ENCODE measurements around the gene BTBD2.

The BTBD2 gene

DNA sequence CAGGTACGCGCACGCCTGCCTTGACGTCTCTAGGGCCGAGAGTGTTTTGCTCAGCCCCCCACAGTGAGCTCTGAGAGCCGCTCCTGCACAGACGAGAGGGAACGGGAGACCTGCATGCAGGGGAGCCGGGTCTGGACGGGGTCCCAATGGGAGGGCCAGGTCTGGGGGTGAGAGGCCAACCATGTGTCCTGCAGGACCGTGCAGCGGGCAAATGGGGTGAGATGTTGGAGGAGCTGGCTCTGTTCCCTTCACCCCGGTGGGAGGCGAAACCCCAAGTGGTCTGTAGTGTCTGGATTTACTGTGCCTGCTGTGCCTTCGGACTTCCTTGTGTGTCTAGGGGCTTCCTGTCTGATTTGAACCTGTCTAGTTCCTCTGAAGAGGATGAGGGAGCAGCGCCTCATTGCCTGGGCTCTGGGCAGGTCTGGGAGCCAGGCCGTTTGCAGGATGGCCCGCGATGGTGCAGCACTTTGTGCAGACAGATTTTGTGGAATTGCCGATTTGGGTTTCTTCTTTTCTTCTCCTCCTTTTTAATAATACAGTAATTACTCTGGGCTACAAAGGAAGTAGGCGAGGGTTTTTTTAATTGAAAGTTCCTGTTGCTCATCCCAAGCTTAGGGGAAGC lies 72.5 kb downstream of the BTBD2 start:
- Histone ChIP-seq H3K27me3 (no peaks in the 10 kb centered on the region), H3K4me3 (ENCODE audit: low read depth in 1 of 2, low read length in 1 of 2) (peak overlapping the region; percentile 72 to 89), H3K4me1 (ENCODE audit: control insufficient read depth in 1 of 2, insufficient read depth in 1 of 2, low read depth in 1 of 2, low read length in 1 of 2) (peaks cover 35 to 40% of the 10 kb centered on the region in 2 experiments), H3K36me3 (no peaks in the 10 kb centered on the region), H3K27ac (peak overlapping the region; percentile 100), H3K9me3 (no peaks in the 10 kb centered on the region)
- TF ChIP-seq, protein P1, sequence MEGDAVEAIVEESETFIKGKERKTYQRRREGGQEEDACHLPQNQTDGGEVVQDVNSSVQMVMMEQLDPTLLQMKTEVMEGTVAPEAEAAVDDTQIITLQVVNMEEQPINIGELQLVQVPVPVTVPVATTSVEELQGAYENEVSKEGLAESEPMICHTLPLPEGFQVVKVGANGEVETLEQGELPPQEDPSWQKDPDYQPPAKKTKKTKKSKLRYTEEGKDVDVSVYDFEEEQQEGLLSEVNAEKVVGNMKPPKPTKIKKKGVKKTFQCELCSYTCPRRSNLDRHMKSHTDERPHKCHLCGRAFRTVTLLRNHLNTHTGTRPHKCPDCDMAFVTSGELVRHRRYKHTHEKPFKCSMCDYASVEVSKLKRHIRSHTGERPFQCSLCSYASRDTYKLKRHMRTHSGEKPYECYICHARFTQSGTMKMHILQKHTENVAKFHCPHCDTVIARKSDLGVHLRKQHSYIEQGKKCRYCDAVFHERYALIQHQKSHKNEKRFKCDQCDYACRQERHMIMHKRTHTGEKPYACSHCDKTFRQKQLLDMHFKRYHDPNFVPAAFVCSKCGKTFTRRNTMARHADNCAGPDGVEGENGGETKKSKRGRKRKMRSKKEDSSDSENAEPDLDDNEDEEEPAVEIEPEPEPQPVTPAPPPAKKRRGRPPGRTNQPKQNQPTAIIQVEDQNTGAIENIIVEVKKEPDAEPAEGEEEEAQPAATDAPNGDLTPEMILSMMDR (IDR thresholded peaks at IDR 0.05) = no peak

DNA sequence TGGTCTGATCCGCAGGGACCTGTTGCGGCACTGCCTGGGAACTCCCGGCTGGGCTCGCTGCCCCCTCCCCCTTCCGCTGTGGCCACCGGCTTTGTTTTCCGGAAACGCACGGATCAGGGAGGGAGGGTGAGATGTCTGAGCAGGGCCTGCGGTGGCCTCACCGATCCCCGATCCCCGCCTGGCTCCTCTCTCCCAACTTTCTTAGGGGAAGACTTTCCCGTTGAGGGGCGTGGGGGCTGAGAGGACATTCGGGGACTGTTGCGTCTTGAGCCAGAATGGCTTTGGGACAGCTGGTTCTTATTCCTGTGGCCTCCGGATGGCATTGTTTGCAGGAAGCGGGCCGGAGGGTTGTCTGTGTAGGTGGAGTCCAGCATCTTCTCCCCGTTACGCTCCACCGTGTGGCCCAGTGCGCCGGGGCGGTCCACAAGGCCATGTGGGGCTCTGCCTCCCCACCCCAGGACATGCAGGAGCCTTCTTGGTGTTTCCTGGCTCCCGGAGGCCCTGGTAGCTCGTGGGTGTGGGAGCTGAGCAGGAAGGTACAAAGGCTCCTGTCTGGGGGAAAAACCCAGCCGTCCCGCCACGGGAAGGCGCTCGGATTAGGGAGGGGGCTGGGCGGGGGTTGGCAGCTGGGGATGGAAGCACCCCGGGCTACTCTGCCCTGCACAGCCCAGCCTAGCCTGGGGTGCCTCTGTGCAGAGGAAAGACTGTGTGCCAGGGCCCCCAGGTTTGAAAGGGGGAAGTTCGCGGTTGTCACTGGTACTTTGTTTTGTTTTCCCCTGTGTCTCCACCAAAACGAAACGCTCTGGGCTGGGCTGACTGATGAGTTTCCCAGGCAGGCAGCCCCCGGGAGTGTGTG lies 73.2 kb downstream of the BTBD2 start:
- peaks cover 35 to 40% of the 10 kb centered on the region in 2 experiments for H3K4me1 ChIP-seq (ENCODE audit: control insufficient read depth in 1 of 2, insufficient read depth in 1 of 2, low read depth in 1 of 2, low read length in 1 of 2)

DNA sequence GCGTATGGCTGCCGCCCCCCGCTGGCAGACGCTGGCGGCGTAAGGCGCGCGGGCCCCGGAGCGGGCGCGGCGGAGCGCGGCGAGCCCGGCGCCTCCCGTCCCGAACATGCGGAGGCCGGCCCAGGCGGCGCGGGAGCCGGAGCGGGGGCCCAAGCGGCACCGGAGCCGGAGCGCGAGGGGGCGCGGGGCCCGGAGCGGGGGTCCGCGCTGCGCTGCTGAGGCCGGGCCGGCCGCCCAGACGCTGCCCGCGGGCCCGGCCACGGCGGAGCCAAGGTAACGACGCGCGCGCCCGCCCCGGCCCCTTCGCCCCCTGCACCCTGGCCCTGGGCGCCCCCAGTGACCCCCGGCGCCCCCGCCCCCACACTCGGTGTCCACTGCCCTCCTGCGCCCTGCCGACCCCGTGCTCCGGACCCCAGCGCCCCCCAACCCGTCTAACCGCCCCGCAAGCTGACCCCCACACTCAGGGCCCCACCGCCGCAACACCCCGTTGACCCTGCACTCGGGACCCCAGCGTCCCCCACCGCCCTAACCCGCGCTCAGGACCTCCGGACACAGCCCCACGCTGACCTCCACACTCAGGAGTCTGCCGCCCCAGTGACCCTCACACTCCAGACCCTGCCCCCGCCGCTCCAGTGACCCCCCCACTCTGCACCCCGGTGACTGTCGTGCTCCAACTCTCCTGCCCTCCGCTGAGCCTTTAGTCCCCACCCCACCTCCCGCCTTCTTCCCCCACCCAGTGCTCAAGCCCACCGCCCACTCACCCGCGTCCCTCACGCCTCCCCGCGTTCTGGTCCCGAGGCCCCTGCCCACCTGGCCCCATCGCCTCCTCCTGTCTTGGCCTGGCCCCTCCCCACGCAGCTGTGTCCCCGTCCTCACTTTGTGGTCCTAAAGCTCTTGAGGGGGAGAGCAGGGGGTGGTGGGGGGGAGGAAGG lies 74.1 kb downstream of the BTBD2 start, which contains the start of gene CSNK1G2:
CSNK1G2 (plus strand) TSS at position 27 of the 932 bp plus-strand sequence. CDS start 28,601 bp downstream, outside the sequence.
- Histone ChIP-seq H3K4me3 (ENCODE audit: low read depth in 1 of 2, low read length in 1 of 2) (peak within 1 kb of the TSS; percentile 72 to 89), H3K4me1 (ENCODE audit: control insufficient read depth in 1 of 2, insufficient read depth in 1 of 2, low read depth in 1 of 2, low read length in 1 of 2) (peaks cover 35 to 40% of the 10 kb centered on the region in 2 experiments), H3K36me3 (no peaks in the 10 kb centered on the region), H3K27me3 (no peaks in the 10 kb centered on the region), H3K27ac (peak within 1 kb of the TSS; percentile 100), H3K9me3 (no peaks in the 10 kb centered on the region)
- TF ChIP-seq, protein P1 (IDR thresholded peaks at IDR 0.05) = no peak

More for the DNA sequence above, 73.2 kb downstream of the BTBD2 start:
- Histone ChIP-seq H3K9me3 (no peaks in the 10 kb centered on the region), H3K36me3 (no peaks in the 10 kb centered on the region), H3K27me3 (no peaks in the 10 kb centered on the region), H3K4me3 (ENCODE audit: low read depth in 1 of 2, low read length in 1 of 2) (peak overlapping the region; percentile 72 to 89), H3K27ac (peak overlapping the region; percentile 100)
- TF ChIP-seq, protein P1 (IDR thresholded peaks at IDR 0.05) = peak; percentile 26

DNA sequence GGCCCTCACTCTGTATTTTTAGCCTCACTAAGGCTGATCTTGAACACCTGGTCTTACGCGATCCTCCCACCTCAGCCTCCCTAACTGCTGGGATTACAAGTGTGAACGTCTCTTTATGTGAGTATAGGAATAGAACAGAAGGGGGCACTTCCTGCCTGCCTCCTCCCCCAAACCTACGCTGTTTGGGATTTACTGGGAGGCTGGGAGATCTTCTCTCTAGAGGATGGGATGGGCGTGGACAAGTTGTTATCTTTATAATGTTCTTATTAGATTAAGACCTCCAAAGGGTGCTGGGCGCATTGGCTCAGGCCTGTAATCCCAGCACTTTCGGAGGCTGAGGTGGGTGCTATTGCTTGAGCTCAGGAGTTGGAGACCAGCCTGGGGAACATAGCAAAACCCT lies 77.4 kb downstream of the BTBD2 start:
- H3K36me3 ChIP-seq = no peaks in the 10 kb centered on the region
- peaks cover 20 to 23% of the 10 kb centered on the region in 2 experiments for H3K4me1 ChIP-seq (ENCODE audit: control insufficient read depth in 1 of 2, insufficient read depth in 1 of 2, low read depth in 1 of 2, low read length in 1 of 2)
- no peak overlapping the region for H3K27ac ChIP-seq
- H3K27me3 ChIP-seq = no peaks in the 10 kb centered on the region
- no peak overlapping the region for H3K4me3 ChIP-seq (ENCODE audit: low read depth in 1 of 2, low read length in 1 of 2)
- TF ChIP-seq, protein P1 (IDR thresholded peaks at IDR 0.05) = no peak
- H3K9me3 ChIP-seq = no peaks in the 10 kb centered on the region

Data from neutrophil (primary cell).